ENCODE results near the gene NUDT2.
"Not testable (repeated sequence)": the region's sequence is repeated elsewhere in the genome, so short reads cannot be mapped to it uniquely, and the experiment has no call there.

The NUDT2 gene

DNA sequence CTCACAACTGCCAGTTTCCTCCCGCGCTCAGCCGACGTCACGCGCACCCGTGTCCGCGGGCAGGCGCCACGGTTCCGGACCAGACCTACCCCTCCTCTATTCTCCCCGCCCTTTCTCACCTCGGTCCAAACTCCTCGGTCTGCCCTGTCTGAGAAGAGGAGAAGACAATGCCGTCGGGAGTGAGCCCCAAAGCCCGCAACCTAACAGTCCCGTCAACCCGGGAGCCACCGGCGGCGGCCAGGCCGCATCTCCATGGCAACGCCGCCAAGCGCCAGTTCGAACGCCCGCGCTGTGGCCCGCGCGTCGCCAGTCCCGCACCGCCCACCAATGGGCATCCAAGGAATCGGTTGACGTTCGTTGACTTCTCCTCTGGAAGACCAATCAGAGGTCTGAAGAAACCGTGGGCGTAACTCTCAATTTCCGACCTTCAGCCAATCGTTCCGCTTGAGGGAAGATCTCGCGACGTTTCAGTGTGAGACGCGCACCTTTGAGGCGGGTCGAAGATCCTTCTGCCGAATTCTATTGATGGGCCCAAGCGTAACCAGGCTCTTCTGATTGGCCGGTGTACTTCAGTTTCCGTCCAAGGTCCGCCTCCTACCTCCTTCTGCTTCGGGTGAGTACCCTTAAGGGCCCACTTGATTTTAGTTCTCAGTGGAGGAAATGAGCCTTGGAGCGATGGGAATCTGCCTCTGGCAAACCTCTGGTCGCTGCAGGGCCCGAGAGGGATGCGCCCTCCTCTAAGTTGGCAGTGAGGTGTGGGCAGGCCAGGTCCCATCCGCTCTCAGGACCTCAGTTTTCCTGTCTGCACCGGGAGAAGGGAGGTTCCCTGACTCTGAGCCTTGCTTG lies at the start of gene NUDT2, which contains the start of gene KIF24:
Gene NUDT2 (plus strand): TSS at position 583 of the 846 bp plus-strand sequence. CDS start 9,471 bp downstream, outside the sequence.
Gene KIF24 (minus strand): TSS at position 282 of the 846 bp plus-strand sequence. CDS start 17,922 bp downstream, outside the sequence.
- DNase-seq (ENCODE audit: low read depth) = peak; percentile 95

- no peak for DNase-seq (ENCODE audit: low read depth)
These were observed 47.3 kb upstream of the NUDT2 start for GRCh38 chr9:34282096-34282495.

- DNase-seq (ENCODE audit: low read depth) = no peak
These were observed 40.2 kb upstream of the NUDT2 start for GRCh38 chr9:34289159-34289558.

DNA sequence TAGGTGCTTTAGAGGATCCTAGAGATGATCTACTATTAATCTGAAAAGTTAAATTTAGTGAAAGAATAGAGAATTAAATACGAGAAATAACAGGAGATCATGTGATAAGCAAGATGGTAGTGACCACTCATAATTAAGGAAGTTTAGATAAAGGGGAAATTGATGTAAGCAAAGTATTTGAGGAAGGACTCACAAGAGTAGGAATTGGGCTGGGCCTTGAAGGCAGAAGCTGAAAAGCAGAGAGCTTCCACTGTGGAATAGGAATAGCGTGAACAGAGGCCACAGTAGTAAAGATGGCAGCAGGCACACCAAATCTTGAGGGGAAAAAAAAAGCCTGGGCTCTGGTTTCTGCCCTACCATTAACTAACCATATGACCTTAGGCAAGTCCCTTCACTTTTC lies 38.3 kb upstream of the NUDT2 start:
- no peak for DNase-seq (ENCODE audit: low read depth)

- no peak for DNase-seq (ENCODE audit: low read depth)
These were observed 37.9 kb upstream of the NUDT2 start for GRCh38 chr9:34291423-34291822.

DNA sequence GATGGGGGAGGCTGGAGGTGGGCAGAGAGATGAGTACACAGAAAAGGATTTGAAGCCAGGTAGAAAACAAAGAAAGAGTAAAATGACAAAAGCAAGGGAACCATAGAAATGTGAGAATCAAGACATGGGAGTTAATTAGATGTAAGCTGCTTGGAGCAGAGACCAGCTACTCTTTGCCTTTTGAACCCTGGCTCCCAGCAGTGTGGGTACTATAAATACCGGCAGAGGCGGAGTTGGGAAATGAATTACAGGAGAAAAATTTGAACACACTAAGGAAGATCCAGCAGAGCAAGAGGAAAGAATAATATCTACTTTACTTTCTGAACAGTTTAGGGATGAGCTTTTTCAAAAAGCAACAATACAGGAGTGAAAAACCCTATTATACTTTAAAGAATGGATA lies 36.8 kb upstream of the NUDT2 start:
- DNase-seq (ENCODE audit: low read depth) = no peak

GRCh38 chr9:34301064-34301463 lies 28.3 kb upstream of the NUDT2 start:
- not testable (repeated sequence) for DNase-seq (ENCODE audit: low read depth)

DNA sequence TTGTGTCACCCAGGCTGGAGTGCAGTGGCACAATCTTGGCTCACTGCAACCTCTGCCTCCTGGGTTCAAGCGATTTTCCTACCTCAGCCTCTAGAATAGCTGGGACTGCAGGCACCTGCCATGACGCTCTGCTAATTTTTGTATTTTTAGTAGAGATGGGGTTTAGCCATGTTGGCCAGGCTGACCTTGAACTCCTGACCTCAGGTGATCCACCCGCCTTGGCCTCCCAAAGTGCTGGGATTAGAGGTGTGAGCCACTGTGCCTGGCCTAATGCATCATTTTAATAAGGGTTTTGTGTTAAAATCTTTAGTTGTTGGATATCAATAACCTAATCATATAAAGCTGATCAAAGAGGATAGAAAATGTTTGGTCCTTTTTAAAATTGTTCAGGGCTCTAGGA lies 21.1 kb upstream of the NUDT2 start:
- not testable (repeated sequence) for DNase-seq (ENCODE audit: low read depth)

DNA sequence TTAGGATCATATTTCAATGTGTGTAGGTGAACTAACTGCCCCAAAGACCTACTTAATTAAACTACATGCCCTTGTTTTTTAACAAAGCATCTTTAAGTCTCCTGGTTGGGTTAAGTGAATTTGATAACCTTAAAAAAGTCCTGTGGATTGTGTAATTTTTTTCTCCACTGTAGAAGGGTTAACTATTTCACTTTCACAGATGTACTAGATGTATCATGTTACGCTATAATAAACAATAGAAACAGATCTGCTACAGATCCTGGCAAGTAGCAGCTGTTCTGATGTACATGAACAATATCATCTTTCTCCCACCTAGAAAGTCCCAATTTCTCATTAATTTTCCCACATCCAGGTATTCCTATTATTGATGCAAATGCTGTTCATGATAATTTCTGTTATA lies 19.2 kb upstream of the NUDT2 start:
- DNase-seq (ENCODE audit: low read depth) = no peak

- no peak for DNase-seq (ENCODE audit: low read depth)
These were observed 17.7 kb upstream of the NUDT2 start for GRCh38 chr9:34311499-34312185.

DNA sequence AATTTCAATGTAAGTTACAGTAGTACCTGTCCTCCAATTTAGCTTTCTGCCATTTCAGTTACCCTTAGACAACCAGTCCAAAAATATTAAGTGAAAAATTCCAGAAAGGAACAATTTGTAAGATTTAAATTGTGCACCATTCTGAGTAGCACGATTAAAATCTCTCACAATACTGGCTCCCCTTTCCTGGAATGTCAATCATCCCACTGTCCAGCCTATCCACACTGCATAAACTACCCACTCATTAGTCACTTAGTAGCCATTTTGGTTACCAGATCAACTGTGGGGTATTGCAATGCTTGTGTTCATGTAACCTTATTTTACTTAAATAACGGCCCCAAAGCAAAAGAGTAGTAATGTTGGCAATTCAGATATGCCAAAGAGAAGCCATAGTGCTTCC lies 11.9 kb upstream of the NUDT2 start:
- no peak for DNase-seq (ENCODE audit: low read depth)

DNA sequence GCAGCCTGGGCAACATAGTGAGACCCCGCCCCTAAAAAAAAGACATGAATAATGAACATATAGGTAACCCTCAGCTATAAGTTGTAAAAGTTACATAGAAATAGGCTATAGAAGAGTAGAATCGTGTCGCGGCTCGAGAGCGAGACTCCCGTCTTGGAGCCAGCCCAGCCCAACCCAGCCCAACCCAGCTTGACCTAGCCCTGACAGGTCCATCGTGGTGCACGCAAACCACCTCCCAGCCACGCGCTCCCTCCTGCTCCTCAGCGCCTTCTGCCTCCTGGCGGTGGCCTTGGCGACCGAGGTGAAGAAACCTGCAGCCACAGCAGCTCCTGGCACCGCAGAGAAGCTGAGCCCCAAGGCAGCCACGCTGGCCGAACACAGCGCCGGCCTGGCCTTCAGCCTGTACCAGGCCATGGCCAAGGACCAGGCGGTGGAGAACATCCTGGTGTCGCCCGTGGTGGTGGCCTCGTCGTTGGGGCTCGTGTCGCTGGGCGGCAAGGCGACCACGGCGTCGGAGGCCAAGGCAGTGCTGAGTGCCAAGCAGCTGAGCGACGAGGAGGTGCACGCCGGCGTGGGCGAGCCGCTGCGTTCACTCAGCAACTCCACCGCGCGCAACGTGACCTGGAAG lies 11.1 kb upstream of the NUDT2 start:
- DNase-seq (ENCODE audit: low read depth) = no peak

GRCh38 chr9:34321451-34321850 lies 7.9 kb upstream of the NUDT2 start:
- no peak for DNase-seq (ENCODE audit: low read depth)

GRCh38 chr9:34322899-34323591 lies 6.3 kb upstream of the NUDT2 start:
- DNase-seq (ENCODE audit: low read depth) = no peak

GRCh38 chr9:34326690-34327089 lies 2.7 kb upstream of the NUDT2 start:
- no peak for DNase-seq (ENCODE audit: low read depth)

DNA sequence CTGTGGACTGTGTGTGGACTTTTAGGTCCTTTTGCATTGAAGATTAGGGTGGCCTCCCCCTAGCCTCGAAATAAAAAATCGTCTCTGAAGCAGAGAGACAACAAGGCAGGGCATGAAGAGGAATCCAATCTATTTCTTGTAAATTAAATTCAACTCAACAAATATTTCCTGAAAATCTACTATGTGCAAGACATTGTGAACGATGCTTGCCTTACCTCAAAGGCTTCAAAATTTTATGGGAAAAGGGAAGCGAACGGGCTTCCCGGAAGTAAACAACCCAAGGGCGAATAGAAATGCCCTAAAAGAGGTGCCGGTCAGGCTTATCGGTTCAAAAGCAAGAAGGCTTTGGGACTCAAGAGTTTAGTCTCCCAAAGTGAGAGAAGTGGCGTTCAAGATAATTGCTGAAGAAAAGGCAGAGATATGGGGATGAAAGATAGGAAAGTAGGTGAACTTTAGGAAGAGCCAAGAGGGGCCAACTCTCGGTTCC lies 826 bp upstream of the NUDT2 start:
- no peak for DNase-seq (ENCODE audit: low read depth)

DNA sequence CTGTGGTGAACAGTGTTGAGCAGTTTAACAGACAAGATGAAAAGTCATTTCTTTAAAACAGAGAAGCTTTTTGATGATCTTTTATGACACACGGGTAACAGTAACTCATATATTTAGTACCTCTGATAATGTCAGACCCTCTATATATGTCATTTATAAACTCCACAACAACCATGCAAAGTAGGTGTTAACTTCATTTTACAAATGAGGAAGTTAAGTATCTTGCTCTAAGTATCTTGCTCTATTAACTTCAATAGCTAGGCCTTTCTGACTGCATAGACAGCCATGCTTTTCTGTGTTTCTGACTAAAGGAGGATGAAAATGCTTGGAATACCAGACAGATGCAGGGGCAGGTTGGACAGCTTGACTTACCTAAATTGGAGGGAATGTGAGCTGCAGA lies 1.8 kb downstream of the NUDT2 start:
- no peak for DNase-seq (ENCODE audit: low read depth)

GRCh38 chr9:34332076-34332964 lies 3.0 kb downstream of the NUDT2 start:
- DNase-seq (ENCODE audit: low read depth) = no peak

GRCh38 chr9:34333836-34334235 lies 4.5 kb downstream of the NUDT2 start:
- DNase-seq (ENCODE audit: low read depth) = no peak

GRCh38 chr9:34334337-34334824 lies 5.0 kb downstream of the NUDT2 start:
- DNase-seq (ENCODE audit: low read depth) = no peak

- DNase-seq (ENCODE audit: low read depth) = no peak
These were observed 5.5 kb downstream of the NUDT2 start for GRCh38 chr9:34334916-34335315.

Measured in T-helper 22 cell (primary cell).